HG02798 (cell line): ENCODE measurements around the gene CGN.
A peak's percentile ranks its signal among the peaks of the same experiment; 100 is the strongest.
"Not testable (repeated sequence)": the region's sequence is repeated elsewhere in the genome, so short reads cannot be mapped to it uniquely, and the experiment has no call there.

Experiments used
- ATAC-seq: cut with Tn5 transposase; IDR thresholded peaks from one replicate; pipeline ENCODE4 v1.9.1; 2021; ENCODE audit warnings: mild to moderate bottlenecking; ENCODE audit not compliant: unreplicated experiment, poor library complexity

CGN gene

DNA sequence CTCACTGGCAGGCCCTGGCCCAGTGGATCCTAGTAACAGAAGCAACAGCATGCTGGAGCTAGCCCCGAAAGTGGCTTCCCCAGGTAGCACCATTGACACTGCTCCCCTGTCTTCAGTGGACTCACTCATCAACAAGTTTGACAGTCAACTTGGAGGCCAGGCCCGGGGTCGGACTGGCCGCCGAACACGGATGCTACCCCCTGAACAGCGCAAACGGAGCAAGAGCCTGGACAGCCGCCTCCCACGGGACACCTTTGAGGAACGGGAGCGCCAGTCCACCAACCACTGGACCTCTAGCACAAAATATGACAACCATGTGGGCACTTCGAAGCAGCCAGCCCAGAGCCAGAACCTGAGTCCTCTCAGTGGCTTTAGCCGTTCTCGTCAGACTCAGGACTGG lies 7.7 kb downstream of the CGN start:
- no peak for ATAC-seq

DNA sequence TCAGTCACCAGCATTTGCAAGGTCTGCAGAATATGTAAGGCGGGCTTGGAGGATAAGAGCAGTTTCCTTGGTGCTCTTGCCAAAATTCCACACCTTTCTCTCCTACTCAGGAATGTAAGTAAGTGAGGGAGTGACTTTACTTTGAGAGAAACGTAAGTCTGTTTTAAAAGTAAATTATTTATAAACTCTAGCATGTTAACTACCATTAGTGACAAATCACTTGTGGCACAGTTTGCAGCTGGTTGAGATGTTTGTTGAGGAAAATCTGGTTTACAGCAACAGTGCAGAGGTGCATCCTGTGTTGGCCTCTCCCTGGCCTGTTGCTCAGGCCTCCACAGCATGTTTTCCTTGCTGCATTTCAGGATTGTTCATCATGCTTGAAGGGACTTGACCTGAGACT lies 8.5 kb downstream of the CGN start:
- ATAC-seq = no peak

DNA sequence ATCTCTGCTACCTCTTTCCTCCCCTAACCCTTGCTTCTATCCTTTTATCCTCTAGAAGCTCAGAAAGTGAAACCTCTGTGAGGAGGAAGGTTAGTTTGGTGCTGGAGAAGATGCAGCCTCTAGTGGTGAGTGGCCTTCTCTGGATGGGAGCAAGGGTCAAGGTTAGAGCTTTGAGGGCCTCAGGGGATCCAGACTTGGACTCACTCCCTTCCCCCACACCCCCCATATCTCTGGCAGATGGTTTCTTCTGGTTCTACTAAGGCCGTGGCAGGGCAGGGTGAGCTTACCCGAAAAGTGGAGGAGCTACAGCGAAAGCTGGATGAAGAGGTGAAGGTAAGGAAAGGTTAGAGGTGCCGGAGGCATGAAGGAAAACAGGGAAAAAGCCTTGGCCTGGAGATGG lies 9.2 kb downstream of the CGN start:
- no peak for ATAC-seq

DNA sequence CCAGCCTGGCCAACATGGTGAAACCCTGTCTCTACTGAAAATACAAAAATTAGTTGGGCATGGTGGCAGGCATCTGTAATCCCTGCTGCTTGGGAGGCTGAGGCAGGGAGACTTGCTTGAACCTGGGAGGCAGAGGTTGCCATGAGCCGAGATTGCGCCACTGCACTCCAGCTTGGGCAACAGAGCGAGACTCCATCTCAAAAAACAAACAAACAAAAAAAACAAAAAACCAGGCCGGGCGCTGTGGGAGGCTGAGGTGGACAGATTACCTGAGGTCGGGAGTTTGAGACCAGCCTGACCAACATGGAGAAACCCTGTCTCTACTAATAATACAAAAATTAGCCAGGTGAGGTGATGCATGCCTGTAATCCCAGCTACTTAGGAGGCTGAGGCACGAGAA lies 11.2 kb downstream of the CGN start:
- ATAC-seq = not testable (repeated sequence)

DNA sequence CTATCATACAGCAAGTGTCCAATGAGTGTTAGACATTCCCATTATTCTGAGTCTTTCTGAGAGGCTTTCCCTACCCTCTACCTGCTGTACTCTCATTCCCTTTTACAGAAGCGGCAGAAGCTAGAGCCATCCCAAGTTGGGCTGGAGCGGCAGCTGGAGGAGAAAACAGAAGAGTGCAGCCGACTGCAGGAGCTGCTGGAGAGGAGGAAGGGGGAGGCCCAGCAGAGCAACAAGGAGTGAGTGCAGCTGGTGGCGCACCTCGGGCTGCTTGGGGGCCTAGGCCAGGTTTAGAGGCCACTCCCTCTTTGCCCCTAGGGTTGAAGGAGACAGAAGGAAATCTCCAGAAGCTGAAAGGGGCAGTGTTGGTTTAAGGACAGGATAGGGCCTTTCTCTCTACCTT lies 12.1 kb downstream of the CGN start:
- ATAC-seq = no peak

DNA sequence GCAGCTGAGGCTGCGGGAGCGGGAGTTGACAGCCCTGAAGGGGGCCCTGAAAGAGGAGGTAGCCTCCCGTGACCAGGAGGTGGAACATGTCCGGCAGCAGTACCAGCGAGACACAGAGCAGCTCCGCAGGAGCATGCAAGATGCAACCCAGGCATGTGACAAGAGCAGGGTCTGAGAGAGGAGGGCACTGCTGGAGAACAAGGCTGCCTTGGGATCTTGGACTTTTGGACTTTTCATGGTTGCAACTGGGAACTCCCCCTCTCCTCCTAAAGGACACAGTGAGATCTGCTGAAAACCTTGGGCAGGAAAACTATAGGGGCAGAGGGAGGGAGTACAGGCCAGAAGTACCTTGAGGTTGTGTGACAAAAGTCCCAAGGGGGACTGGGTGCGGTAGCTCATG lies 13.5 kb downstream of the CGN start:
- no peak for ATAC-seq

DNA sequence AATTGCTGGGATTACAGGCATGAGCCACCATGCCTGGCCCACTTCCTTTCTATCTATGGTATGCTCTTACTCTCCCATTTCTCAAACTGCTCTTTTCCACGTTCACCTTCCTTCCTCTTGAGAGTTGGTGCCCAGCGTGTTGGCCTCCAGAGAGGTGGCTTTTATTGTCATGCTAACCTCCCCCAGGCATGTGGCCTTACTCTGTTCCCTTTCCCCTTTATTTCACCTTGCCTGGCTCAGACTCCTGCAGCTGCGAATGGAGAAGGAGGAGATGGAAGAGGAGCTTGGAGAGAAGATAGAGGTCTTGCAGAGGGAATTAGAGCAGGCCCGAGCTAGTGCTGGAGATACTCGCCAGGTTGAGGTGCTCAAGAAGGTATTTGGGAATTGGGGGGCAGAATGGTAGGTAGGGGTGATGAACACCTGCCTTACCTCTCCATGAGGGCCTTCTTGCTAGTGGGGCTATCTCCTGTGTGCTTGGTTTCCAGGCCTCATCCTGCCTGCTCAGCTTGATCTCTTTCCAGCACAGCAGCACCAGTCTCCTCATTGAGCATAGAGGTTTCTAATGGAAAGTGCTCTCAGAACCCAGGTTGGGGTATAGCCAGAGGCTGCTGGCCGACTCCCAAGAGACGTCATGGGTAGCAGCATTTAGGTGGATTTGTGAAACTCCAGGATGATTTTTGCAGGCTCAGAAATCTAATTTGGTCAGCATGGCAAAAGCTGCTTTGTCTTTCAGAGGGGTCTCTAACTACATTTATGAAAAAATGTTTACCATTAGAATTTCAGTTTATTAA lies 15.7 kb downstream of the CGN start:
- ATAC-seq = no peak

DNA sequence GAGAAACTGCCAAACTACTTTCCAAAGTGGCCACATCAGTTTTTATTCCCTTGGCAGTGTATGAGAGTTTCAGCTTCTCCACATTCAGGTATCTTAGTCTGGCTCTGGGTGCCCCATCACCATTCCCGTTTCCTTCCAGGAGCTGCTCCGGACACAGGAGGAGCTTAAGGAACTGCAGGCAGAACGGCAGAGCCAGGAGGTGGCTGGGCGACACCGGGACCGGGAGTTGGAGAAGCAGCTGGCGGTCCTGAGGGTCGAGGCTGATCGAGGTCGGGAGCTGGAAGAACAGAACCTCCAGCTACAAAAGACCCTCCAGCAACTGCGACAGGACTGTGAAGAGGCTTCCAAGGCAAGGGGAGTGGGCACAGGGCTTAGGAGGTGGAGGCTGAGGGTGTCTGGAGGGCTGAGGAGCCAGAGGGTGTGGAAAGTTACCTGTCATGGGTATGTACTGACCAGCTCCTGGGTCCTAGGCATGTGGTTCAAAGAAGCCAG lies 18.1 kb downstream of the CGN start:
- ATAC-seq = no peak

DNA sequence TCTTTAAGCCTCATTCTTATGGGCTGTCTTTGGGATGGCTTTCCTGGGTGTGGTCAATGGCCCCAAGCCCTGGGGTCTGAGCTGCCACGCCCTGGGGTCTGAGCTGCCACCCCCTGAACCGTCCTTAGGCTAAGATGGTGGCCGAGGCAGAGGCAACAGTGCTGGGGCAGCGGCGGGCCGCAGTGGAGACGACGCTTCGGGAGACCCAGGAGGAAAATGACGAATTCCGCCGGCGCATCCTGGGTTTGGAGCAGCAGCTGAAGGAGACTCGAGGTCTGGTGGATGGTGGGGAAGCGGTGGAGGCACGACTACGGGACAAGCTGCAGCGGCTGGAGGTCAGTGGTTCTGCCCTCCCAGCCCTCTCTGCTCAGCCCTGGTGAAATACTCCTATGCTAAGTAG lies 18.6 kb downstream of the CGN start:
- no peak for ATAC-seq

DNA sequence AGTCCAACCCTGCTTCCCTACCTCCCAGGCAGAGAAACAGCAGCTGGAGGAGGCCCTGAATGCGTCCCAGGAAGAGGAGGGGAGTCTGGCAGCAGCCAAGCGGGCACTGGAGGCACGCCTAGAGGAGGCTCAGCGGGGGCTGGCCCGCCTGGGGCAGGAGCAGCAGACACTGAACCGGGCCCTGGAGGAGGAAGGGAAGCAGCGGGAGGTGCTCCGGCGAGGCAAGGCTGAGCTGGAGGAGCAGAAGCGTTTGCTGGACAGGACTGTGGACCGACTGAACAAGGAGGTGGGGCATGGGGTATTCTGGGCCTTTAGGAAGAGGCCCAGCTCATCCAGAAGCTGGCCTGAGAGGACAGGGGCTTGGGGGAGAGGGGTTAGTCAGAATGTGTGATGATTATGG lies 19.3 kb downstream of the CGN start:
- no peak for ATAC-seq

DNA sequence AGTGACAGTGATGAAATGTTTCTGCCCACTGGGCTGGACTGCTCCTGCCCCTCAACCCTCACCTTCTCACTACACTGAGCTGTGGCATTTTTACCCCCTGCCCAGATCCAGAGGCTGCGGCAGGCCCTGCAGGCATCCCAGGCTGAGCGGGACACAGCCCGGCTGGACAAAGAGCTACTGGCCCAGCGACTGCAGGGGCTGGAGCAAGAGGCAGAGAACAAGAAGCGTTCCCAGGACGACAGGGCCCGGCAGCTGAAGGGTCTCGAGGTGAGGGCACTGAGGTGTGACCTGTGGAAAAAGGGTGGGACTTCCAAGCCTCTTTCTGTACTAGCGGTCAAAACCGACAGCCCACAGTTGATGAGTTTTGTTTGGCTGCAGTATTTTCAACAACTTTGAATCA lies 22.7 kb downstream of the CGN start:
- no peak for ATAC-seq

DNA sequence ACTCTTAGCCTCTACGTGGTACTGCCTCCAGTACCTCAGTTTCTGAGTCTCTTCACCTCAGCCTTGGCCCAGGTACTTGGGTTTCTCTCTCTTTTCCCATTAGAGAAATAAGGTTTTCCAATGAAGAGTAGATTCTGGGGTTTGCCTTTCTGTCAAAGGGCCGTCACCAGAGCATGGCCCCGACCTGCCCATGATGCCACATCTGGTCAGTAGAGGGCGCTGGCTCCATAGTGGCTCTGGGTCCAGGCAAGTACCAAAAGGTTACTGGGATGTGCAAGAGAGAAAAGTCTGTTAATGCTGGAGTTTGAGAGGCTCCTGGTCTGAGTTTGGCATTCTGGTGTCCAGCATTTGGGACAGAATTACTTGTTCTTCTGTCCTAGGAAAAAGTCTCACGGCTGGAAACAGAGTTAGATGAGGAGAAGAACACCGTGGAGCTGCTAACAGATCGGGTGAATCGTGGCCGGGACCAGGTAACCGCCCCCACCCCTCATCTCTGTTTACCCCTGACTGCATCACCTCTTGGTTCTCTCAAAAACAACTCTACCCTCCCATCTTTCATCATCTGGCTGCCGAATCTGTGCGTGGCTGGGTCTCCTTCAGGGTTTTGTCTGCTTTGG lies 23.6 kb downstream of the CGN start:
- ATAC-seq = peak; percentile 39

DNA sequence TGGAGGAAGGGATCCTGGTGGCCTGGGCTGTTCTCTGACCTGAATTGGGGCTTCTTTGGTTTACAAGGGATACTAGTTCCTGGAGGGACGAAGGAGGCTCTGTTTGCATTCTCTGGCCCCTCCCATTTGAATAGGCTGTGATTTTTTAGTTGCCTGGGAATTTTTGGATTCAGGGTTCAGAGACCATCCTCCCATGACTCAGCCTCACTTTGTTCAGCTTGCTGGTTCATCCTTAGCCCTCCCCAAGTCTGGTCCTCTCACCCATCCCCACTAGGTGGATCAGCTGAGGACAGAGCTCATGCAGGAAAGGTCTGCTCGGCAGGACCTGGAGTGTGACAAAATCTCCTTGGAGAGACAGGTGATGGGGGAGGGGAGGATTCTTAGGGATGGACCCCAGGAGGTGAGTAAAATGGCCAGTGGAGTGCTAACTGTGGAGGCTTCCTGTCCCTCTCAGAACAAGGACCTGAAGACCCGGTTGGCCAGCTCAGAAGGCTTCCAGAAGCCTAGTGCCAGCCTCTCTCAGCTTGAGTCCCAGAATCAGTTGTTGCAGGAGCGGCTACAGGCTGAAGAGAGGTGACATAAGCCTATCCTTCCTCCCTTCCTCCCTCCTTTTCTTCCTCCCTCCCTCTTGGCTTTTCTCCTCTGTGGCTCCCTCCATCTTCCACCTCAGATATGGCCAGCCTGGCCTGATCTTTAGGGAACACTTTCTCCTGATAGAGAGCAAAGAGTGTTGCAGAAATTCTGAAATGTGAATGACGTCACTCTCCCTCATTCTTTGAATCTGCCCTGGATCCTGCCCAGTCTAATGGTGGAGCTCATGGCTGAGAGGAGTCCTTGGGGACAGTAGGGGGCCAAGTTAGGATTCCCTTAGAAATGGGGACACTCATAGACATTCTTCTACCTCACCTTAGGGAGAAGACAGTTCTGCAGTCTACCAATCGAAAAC lies 24.4 kb downstream of the CGN start:
- no peak for ATAC-seq

DNA sequence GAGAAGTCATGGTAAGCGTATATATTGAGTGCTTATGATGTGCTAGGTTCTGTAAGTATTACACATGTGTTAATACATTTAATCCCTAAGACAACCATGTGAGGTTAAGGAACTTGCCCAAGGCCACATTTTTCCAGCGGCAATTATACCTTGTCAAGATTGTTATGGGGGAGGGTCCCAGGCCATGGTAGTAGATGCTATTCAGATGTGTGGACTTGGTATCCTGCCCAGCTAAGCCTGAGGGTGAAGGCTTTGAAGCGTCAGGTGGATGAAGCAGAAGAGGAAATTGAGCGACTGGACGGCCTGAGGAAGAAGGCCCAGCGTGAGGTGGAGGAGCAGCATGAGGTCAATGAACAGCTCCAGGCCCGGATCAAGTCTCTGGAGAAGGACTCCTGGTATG lies 25.3 kb downstream of the CGN start:
- ATAC-seq = no peak

DNA sequence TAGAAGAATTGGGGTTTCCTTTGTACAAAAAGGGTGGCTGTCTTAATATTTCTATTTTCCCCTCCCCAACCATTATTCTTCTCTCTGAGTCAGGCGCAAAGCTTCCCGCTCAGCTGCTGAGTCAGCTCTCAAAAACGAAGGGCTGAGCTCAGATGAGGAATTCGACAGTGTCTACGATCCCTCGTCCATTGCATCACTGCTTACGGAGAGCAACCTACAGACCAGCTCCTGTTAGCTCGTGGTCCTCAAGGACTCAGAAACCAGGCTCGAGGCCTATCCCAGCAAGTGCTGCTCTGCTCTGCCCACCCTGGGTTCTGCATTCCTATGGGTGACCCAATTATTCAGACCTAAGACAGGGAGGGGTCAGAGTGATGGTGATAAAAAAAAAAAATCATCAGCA lies 25.9 kb downstream of the CGN start:
- no peak for ATAC-seq

DNA sequence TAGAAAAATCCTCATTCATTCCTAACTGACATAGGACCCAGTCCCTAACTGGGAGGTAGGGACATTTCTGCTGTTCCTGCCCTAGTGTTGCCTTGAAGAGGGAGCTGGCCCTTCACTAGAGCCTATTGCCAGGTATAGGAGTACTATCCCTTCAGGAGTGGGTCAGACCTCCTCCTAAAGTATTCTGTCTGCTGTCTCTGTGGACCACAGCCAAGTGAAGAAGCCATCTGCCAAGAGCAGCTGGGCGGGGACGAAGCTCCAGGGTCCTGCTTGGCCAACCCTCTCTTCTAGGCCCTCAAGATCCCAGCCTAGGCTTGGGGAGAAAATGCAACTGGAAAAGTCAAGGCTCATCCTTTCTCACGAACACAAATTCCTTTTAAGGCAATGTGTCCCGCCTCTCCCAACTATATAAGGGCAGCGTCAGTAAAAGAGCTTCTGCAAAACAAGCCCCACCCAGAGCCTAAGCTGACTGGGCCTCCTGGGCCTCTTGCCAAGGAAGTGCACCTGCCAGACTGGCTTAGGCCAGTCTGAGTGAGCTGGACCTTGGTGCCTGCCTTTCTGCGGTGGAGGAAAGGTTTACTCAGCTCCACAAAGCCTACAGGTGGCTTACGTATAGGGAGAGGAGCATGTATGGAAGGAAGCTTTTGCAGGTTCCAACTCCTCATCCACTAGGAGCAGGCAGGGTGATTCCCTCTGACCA lies 28.3 kb downstream of the CGN start:
- ATAC-seq = peak; percentile 47

DNA sequence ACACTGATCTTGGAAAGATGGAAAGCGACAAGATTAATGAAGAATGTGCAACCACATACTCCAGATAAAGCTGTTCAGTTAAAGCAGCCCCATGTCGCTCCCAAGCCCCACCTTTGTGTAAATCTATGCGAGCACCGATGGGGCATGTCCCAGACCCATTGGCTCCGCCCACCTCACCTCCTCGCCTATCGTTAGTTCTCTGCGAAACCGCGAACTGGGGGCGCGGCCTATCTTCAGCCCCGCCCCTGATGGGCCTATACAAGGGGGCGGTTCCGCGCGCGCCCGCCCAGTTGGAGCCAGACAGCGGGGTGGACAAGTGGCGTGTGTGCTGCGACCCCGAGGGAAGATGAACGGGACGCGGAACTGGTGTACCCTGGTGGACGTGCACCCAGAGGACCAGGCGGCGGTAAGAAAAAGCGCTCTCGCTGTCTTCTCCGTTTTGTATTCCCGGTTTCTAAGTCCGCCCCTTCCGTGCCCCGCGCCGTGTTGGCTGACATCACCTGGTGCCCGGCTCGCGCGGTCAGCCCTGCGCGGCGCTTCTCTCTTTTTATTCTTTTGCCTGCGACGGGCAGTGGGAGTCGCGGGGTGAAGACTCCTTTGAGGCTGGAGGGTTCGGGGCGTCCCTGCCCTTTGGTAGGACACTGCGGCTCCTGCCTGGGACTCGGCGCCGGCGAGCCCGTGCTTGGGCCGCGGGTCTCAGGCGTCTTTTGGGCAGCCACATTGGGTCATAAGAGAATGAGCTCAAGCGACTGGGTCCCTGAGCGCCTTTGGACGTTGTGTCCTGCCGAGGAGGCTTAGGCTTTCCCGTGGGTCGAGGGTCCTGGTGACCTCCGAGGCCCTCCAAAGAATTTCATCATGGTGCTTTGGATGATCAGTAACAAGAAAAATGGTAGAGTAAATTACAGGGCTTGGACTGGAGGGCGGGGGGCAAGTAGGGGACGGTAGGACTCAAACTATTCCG lies 29.1 kb downstream of the CGN start, which contains the start of gene TUFT1:
Gene TUFT1 (plus strand): TSS at position 289 of the 961 bp plus-strand sequence. CDS start 58 bp downstream, at position 347.
- peak; percentile 92 for ATAC-seq

DNA sequence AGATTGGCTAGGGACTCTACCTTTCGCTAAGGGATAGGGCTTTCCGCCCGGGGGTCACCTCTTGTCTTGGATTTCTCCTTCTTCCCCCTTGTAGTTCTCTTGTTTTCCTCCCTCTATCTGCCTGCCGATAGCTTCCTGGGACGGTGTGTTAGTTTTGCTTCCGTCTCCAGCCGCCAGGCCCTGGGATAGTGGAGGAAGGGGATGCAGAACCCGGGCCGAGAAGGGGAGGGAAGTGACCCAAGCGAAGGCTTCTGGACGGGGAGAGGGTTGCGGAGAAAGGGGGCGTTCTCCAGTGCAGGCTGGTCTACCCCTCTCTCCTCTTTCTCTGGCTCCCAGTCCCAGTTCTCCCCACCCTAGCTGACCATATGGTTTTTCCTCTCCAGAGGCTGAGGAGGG lies 29.8 kb downstream of the CGN start:
- no peak for ATAC-seq

DNA sequence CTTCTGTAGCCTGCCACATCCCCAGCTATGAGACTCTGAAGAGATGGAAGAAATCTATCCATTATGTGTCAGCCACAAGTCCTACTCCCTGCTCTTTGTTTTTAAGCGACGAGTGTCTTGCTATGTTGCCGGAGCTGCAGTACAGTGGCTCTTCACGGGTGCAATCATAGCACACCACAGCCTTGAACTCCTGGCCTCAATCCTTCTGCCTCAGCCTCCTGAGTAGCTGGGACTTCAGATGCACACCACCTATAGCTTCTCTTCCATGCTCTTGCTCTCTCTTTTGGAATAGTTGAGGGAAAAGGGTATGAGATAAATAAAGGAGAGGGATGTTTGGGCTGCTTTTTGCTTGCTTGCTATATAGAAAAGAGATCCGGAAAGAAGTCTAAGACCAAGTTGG lies 30.6 kb downstream of the CGN start:
- no peak for ATAC-seq
